HTERT RPE-1 (cell line): ENCODE data around the gene CACNG1.

ENCODE experiments used
- in situ Hi-C: fragments of 300-500 bp; cut with MboI; formaldehyde crosslinking; loops from 4 replicates; pipeline ENCODE4 v1.14.3; 2020; ENCODE audit warnings: low sequenced_read_pairs

CACNG1 gene

GRCh38 chr17:67044016-67044772 lies at the start of gene CACNG1:
Gene CACNG1, plus strand, starts transcription at chr17:67044554. Its CDS starts 107 bp downstream, at chr17:67044661.
- in situ Hi-C loops = no loop called here

GRCh38 chr17:66994930-66995535 lies 49.3 kb upstream of the CACNG1 start:
- in situ Hi-C loops = no loop called here

GRCh38 chr17:66995944-66996343 lies 48.4 kb upstream of the CACNG1 start:
- in situ Hi-C loops = no loop called here

- in situ Hi-C loops = no loop called here
Observed at GRCh38 chr17:66996926-66997325, 47.4 kb upstream of the CACNG1 start.

GRCh38 chr17:67003231-67003630 lies 41.1 kb upstream of the CACNG1 start:
- in situ Hi-C loops = no loop called here

GRCh38 chr17:67004181-67004580 lies 40.2 kb upstream of the CACNG1 start:
- in situ Hi-C loops = no loop called here

- in situ Hi-C loops = no loop called here
Observed at GRCh38 chr17:67007266-67007665, 37.1 kb upstream of the CACNG1 start.

GRCh38 chr17:67008101-67008500 lies 36.3 kb upstream of the CACNG1 start:
- in situ Hi-C loops = no loop called here

GRCh38 chr17:67011527-67012175 lies 32.7 kb upstream of the CACNG1 start:
- in situ Hi-C loops = no loop called here

GRCh38 chr17:67013891-67014290 lies 30.5 kb upstream of the CACNG1 start:
- in situ Hi-C loops = no loop called here

- in situ Hi-C loops = no loop called here
Observed at GRCh38 chr17:67015001-67015400, 29.4 kb upstream of the CACNG1 start.

- in situ Hi-C loops = no loop called here
Observed at GRCh38 chr17:67016039-67016762, 28.2 kb upstream of the CACNG1 start.

- in situ Hi-C loops = no loop called here
Observed at GRCh38 chr17:67017910-67018309, 26.4 kb upstream of the CACNG1 start.

GRCh38 chr17:67018471-67019434 lies 25.6 kb upstream of the CACNG1 start:
- in situ Hi-C loops = no loop called here

GRCh38 chr17:67019809-67020208 lies 24.5 kb upstream of the CACNG1 start:
- in situ Hi-C loops = no loop called here

GRCh38 chr17:67020293-67020766 lies 24.0 kb upstream of the CACNG1 start:
- in situ Hi-C loops = no loop called here

GRCh38 chr17:67021196-67021595 lies 23.2 kb upstream of the CACNG1 start:
- in situ Hi-C loops = no loop called here

- in situ Hi-C loops = no loop called here
Observed at GRCh38 chr17:67021743-67022450, 22.5 kb upstream of the CACNG1 start.

GRCh38 chr17:67022451-67022810 lies 21.9 kb upstream of the CACNG1 start:
- in situ Hi-C loops = no loop called here

- in situ Hi-C loops = no loop called here
Observed at GRCh38 chr17:67024736-67025135, 19.6 kb upstream of the CACNG1 start.
